GM12878 (cell line): ENCODE measurements around the gene VTN. TPM values are rescaled to one million over a fixed set of nuclear protein-coding genes. Genes with fewer than 3 reads are reported as not detected.
"Not testable (repeated sequence)": the region's sequence is repeated elsewhere in the genome, so short reads cannot be mapped to it uniquely, and the experiment has no call there.

Source experiments
- ATAC-seq: fragments of 200-7000 bp; cut with Tn5 transposase; 3 replicates; pipeline ENCODE4 v1.9.1; 2020; ENCODE audit warnings: mild to moderate bottlenecking, moderate library complexity
- BruUV-seq: library from RNA; stranded (reverse); fragments of 400-500 nt; replicated peaks from 2 replicates; lab custom pipeline; 2021; lab: Mats Ljungman, UMichigan
- CTCF ChIA-PET: fragments of 300-600 bp; sonication (Branson Sonifier 250); formaldehyde crosslinking; extraction: SDS; loops from one replicate; lab custom pipeline; 2021; ENCODE audit warnings: inconsistent platforms; lab: Yijun Ruan, JAX
- POLR2A ChIA-PET: fragments of 350-600 bp; formaldehyde crosslinking; extraction: SDS; loops from one replicate; lab custom pipeline; 2021; ENCODE audit warnings: inconsistent platforms; lab: Charles Lee
- RAD21 ChIA-PET: fragments of 300-600 bp; sonication (Branson Sonifier 250); formaldehyde crosslinking; loops from one replicate; lab custom pipeline; 2023; ENCODE audit warnings: antibody characterized with exemption; ENCODE audit not compliant: unreplicated experiment; lab: Charles Lee
- SMC1A ChIA-PET: fragments of 300-600 bp; sonication (Branson Sonifier 250); formaldehyde crosslinking; loops from one replicate; lab custom pipeline; 2023; ENCODE audit not compliant: unreplicated experiment, uncharacterized antibody; lab: Charles Lee
- DNase-seq: peaks from one replicate; pipeline ENCODE4 v3.0.0-alpha.2; 2011; ENCODE audit warnings: low read depth, low spot score
- FAIRE-seq: peaks from 3 replicates; lab custom pipeline; 2011; peaks lifted over from hg19 to GRCh38; lab: Jason Lieb, UNC
- H2AFZ ChIP-seq: 2 replicates; pipeline ENCODE4 v1.6.0; 2011; ENCODE audit warnings: low read depth, low read length, control low read depth; ENCODE audit not compliant: control insufficient read depth
- H3K27ac ChIP-seq: 2 replicates; pipeline ENCODE4 v1.5.1; 2011; ENCODE audit warnings: control low read depth; ENCODE audit not compliant: control insufficient read depth, insufficient read depth
- H3K27me3 ChIP-seq, 2 experiments: replicated peaks in 1 of 2; 2 replicates each; pipeline versions ENCODE4 v1.6.0 to v1.6.1; 2011; ENCODE audit warnings: low read length in 1 of 2; ENCODE audit not compliant: control insufficient read depth in 2 of 2, insufficient read depth in 2 of 2
- H3K36me3 ChIP-seq, 2 experiments: 2 replicates each; pipeline ENCODE4 v1.5.1; 2011; ENCODE audit warnings: low read length in 1 of 2; ENCODE audit not compliant: control insufficient read depth in 2 of 2, insufficient read depth in 2 of 2
- H3K4me1 ChIP-seq: 2 replicates; pipeline ENCODE4 v1.6.1; 2011; ENCODE audit warnings: mild to moderate bottlenecking, low read length, moderate library complexity, mixed read lengths; ENCODE audit not compliant: control insufficient read depth, insufficient read depth
- H3K4me2 ChIP-seq: 2 replicates; pipeline ENCODE4 v1.6.0; 2011; ENCODE audit warnings: control low read depth; ENCODE audit not compliant: control insufficient read depth, insufficient read depth
- H3K4me3 ChIP-seq: fragments of 200-600 bp; sonication (generic); 2 replicates; pipeline ENCODE4 v1.5.1; 2016
- H3K79me2 ChIP-seq: 2 replicates; pipeline ENCODE4 v1.6.0; 2011; ENCODE audit warnings: low read length; ENCODE audit not compliant: control insufficient read depth, insufficient read depth
- H3K9ac ChIP-seq: 2 replicates; pipeline ENCODE4 v1.8.0; 2011; ENCODE audit warnings: low read length, control low read depth, mixed read lengths; ENCODE audit not compliant: control insufficient read depth, insufficient read depth
- H3K9me3 ChIP-seq: replicated peaks from 3 replicates; pipeline ENCODE4 v1.5.1; 2011; ENCODE audit warnings: mild to moderate bottlenecking, low read length; ENCODE audit not compliant: control insufficient read depth, insufficient read depth
- H4K20me1 ChIP-seq: 2 replicates; pipeline ENCODE4 v1.6.0; 2011; ENCODE audit not compliant: control insufficient read depth, insufficient read depth
- MTA3 ChIP-seq: IDR thresholded peaks from 2 replicates; pipeline ENCODE4 v1.6.1; 2012; ENCODE audit warnings: low read length, inconsistent platforms, borderline replicate concordance
- RAD21 ChIP-seq: IDR thresholded peaks from 2 replicates; pipeline ENCODE4 v1.6.1; 2011; ENCODE audit warnings: mild to moderate bottlenecking, low read depth, low read length, moderate library complexity; ENCODE audit not compliant: insufficient read depth
- SUZ12 ChIP-seq: fragments of 200-600 bp; sonication (generic); IDR thresholded peaks from one replicate; pipeline ENCODE4 v1.6.1; 2018; ENCODE audit warnings: antibody characterized with exemption, mild to moderate bottlenecking; ENCODE audit not compliant: unreplicated experiment
- WGBS: methylation state at CpG from one replicate; pipeline ENCODE4 v1.1.6; 2016; ENCODE audit warnings: low lambda C conversion rate; ENCODE audit not compliant: insufficient replicate concordance, insufficient coverage; ENCODE audit errors: missing lambda C conversion rate; 5-methylcytosine and 5-hydroxymethylcytosine counted together
- in situ Hi-C: fragments of 300-500 bp; cut with MboI; formaldehyde crosslinking; loops from 9 replicates; pipeline ENCODE4 v1.14.3; 2018; ENCODE audit warnings: mixed read lengths
- intact Hi-C: fragments of 100-400 bp; cut with micrococcal nuclease; formaldehyde crosslinking; loops from one replicate; pipeline ENCODE4 v1.14.2; 2022; ENCODE audit not compliant: unreplicated experiment
- polyA plus RNA-seq, 11 experiments: library from polyadenylated mRNA; depleted of rRNA in 4 of 11; unstranded in 6 of 11; stranded (reverse) in 5 of 11; fragments of >200 nt; fragmentation: Nextera tagmentation in 4 of 11; fragmentation: Illumina TruSeq in 1 of 11; extraction: Ambion mirVana in 4 of 11; extraction: Trizol in 1 of 11; gene quantifications; 1 replicate in 1 of 11; 2 replicates in 10 of 11; pipeline versions ENCODE4 v1.2.1 to v1.2.3, GENCODE V29; 2011 to 2016; ENCODE audit warnings: inconsistent platforms in 2 of 11, missing spikeins in 2 of 11, low read depth in 1 of 11
- total RNA-seq, 4 experiments: library from RNA; depleted of rRNA in 3 of 4; stranded (reverse); fragments of >200 nt in 3 of 4; fragmentation: Illumina TruSeq in 1 of 4; extraction: Trizol in 1 of 4; gene quantifications; 2 replicates each; pipeline versions ENCODE4 v1.2.1 to v1.2.3, GENCODE V29; 2013 to 2021
- TF ChIP-seq, protein P1 (sequence below): fragments of 450-650 bp; formaldehyde crosslinking; IDR thresholded peaks from 2 replicates; pipeline ENCODE4 v1.5.0; 2022; ENCODE audit warnings: mild to moderate bottlenecking, missing genetic modification characterization
- TF ChIP-seq, protein P2 (sequence below): fragments of 450-650 bp; IDR thresholded peaks from 2 replicates; pipeline ENCODE4 v1.6.1; 2018; ENCODE audit warnings: mild to moderate bottlenecking, low read depth, moderate library complexity; ENCODE audit not compliant: partially characterized antibody

VTN gene
- total and polyA plus RNA-seq, 10 of the 15 experiments (the other 5 are each of a cell fraction or from before 2014, with no cell fraction given), result 0.04 to 1.3 (median 0.13) TPM; not detected in 5

DNA sequence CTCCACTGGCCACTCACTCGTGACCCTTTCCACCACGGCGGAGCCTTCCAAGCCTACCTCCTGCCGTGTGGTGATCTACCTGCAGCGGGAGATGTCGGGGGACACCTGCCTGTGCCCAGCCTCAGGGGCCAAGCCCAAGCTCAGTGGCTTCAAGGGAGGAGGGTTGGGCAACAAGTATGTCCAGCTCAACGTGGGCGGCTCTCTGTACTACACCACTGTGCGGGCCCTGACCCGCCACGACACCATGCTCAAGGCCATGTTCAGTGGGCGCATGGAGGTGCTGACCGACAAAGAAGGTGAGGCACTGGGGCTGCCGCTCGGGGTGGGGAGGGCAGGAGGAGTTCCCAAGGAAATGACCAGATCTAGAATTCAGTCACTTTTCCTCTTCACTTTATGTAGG is 30.7 kb downstream of the VTN start (continued):
- TF ChIP-seq SUZ12 (no peak), RAD21 (no peak), MTA3 (no peak)
- TF ChIP-seq, protein P1, sequence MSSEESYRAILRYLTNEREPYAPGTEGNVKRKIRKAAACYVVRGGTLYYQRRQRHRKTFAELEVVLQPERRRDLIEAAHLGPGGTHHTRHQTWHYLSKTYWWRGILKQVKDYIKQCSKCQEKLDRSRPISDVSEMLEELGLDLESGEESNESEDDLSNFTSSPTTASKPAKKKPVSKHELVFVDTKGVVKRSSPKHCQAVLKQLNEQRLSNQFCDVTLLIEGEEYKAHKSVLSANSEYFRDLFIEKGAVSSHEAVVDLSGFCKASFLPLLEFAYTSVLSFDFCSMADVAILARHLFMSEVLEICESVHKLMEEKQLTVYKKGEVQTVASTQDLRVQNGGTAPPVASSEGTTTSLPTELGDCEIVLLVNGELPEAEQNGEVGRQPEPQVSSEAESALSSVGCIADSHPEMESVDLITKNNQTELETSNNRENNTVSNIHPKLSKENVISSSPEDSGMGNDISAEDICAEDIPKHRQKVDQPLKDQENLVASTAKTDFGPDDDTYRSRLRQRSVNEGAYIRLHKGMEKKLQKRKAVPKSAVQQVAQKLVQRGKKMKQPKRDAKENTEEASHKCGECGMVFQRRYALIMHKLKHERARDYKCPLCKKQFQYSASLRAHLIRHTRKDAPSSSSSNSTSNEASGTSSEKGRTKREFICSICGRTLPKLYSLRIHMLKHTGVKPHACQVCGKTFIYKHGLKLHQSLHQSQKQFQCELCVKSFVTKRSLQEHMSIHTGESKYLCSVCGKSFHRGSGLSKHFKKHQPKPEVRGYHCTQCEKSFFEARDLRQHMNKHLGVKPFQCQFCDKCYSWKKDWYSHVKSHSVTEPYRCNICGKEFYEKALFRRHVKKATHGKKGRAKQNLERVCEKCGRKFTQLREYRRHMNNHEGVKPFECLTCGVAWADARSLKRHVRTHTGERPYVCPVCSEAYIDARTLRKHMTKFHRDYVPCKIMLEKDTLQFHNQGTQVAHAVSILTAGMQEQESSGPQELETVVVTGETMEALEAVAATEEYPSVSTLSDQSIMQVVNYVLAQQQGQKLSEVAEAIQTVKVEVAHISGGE, result no peak
- TF ChIP-seq, protein P2, sequence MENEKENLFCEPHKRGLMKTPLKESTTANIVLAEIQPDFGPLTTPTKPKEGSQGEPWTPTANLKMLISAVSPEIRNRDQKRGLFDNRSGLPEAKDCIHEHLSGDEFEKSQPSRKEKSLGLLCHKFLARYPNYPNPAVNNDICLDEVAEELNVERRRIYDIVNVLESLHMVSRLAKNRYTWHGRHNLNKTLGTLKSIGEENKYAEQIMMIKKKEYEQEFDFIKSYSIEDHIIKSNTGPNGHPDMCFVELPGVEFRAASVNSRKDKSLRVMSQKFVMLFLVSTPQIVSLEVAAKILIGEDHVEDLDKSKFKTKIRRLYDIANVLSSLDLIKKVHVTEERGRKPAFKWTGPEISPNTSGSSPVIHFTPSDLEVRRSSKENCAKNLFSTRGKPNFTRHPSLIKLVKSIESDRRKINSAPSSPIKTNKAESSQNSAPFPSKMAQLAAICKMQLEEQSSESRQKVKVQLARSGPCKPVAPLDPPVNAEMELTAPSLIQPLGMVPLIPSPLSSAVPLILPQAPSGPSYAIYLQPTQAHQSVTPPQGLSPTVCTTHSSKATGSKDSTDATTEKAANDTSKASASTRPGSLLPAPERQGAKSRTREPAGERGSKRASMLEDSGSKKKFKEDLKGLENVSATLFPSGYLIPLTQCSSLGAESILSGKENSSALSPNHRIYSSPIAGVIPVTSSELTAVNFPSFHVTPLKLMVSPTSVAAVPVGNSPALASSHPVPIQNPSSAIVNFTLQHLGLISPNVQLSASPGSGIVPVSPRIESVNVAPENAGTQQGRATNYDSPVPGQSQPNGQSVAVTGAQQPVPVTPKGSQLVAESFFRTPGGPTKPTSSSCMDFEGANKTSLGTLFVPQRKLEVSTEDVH, result no peak

DNA sequence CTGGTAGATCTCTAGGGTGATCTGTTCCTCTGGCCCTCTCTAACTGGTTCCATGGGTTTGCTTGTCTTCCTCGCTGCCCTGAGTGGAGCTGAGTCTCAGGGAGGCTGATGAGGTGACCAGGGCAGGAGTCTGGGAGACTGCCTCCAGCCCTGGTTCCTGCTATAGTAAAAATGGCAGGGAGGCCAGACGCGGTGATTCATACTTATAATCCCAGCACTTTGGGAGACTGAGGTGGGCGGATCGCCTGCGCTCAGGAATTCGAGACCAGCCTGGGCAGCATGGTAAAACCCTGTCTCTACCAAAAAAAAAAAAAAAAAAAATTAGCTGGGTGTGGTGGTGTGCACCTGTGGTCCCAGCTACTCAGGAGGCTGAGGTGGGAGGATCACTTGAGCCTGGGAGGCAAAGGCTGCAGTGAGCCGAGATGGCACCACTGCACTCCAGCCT is 31.3 kb downstream of the VTN start:
- not testable (repeated sequence) for FAIRE-seq

More for the DNA sequence above, 31.3 kb downstream of the VTN start:
- SMC1A ChIA-PET, RAD21 ChIA-PET, intact Hi-C loops, DNase-seq, H2AFZ ChIP-seq, H3K4me2 ChIP-seq, ATAC-seq, H3K27ac ChIP-seq, BruUV-seq, H3K4me3 ChIP-seq, H3K9me3 ChIP-seq, H3K9ac ChIP-seq, H3K4me1 ChIP-seq, H3K27me3 ChIP-seq, H4K20me1 ChIP-seq: not testable (repeated sequence)
- in situ Hi-C loops, result loop anchor here (10.0 kb wide), 1 partner anchor 616 kb away; the partner anchor contains the start of gene PHF12
- Histone ChIP-seq H3K36me3 (peaks cover 6 to 13% of the 10 kb centered on the region in 2 experiments; a peak in 3 of 4 replicates), H3K79me2 (peaks cover 19% of the 10 kb centered on the region)
- 100% methylated on average over 4 of the region's 8 CpGs for WGBS
- ChIA-PET CTCF (interaction anchor here (2.3 kb wide), 1 partner anchor 77 kb away, joined by 8 read pairs; no protein-coding TSS in a partner anchor), POLR2A (interaction anchor here (0.6 kb wide), 1 partner anchor 559 kb away, joined by 3 read pairs; no protein-coding TSS in a partner anchor)
